ENCODE measurements around the gene GRB7.

The GRB7 gene

GRCh38 chr17:39740357-39741111 is 2.8 kb downstream of the GRB7 start:
- TF ChIP-seq CTCF (IDR thresholded peaks at IDR 0.05; ENCODE audit: insufficient read depth, low read length, missing control alignments), result no peak
- no peak for DNase-seq (ENCODE audit: low read depth, low spot score)
- POLR2A ChIA-PET, result no interaction called here
- CTCF ChIA-PET, result interaction anchor here (1.1 to 1.4 kb wide), 3 partner anchors 10 to 118 kb away, joined by 5 read pairs; partner anchors contain the start of gene MIEN1
- no peak overlapping the region for H3K4me3 ChIP-seq (ENCODE audit: low read depth, low read length)

- no peak for DNase-seq (ENCODE audit: low read depth, low spot score)
- POLR2A ChIA-PET, result no interaction called here
- no peak for TF ChIP-seq CTCF (IDR thresholded peaks at IDR 0.05; ENCODE audit: insufficient read depth, low read length, missing control alignments)
Observed at GRCh38 chr17:39742126-39742855, 4.6 kb downstream of the GRB7 start.

GRCh38 chr17:39742856-39743436 is 5.2 kb downstream of the GRB7 start:
- TF ChIP-seq CTCF (IDR thresholded peaks at IDR 0.05; ENCODE audit: insufficient read depth, low read length, missing control alignments), result no peak
- ChIA-PET CTCF (interaction anchor here (1.3 to 3.1 kb wide), 3 partner anchors 10 to 118 kb away, joined by 3 to 12 read pairs (median 6); partner anchors contain the start of gene MIEN1), POLR2A (no interaction called here)
- no peak overlapping the region for H3K4me3 ChIP-seq (ENCODE audit: low read depth, low read length)
- no peak for DNase-seq (ENCODE audit: low read depth, low spot score)

More at GRCh38 chr17:39742126-39742855, 4.6 kb downstream of the GRB7 start:
- CTCF ChIA-PET, result interaction anchor here (1.3 to 3.1 kb wide), 2 partner anchors 11 to 12 kb away, joined by 6 to 12 read pairs; partner anchors contain the start of gene MIEN1
- H3K4me3 ChIP-seq (ENCODE audit: low read depth, low read length), result no peak overlapping the region

GRCh38 chr17:39744075-39744835 is 6.5 kb downstream of the GRB7 start:
- no peak for TF ChIP-seq CTCF (IDR thresholded peaks at IDR 0.05; ENCODE audit: insufficient read depth, low read length, missing control alignments)
- DNase-seq (ENCODE audit: low read depth, low spot score), result no peak
- POLR2A ChIA-PET, result no interaction called here
- H3K4me3 ChIP-seq (ENCODE audit: low read depth, low read length), result no peak overlapping the region
- CTCF ChIA-PET, result interaction anchor here (0.6 to 3.1 kb wide), 5 partner anchors 9 to 123 kb away, joined by 3 to 12 read pairs (median 3); partner anchors contain the start of gene MIEN1

- ChIA-PET POLR2A (no interaction called here), CTCF (interaction anchor here (0.6 to 3.1 kb wide), 5 partner anchors 8 to 123 kb away, joined by 3 to 12 read pairs (median 6); partner anchors contain the start of gene MIEN1)
- H3K4me3 ChIP-seq (ENCODE audit: low read depth, low read length), result no peak overlapping the region
- no peak for DNase-seq (ENCODE audit: low read depth, low spot score)
- TF ChIP-seq CTCF (IDR thresholded peaks at IDR 0.05; ENCODE audit: insufficient read depth, low read length, missing control alignments), result no peak
Observed at GRCh38 chr17:39744836-39745215, 7.1 kb downstream of the GRB7 start.
